GM21423 (cell line): Measurements from ENCODE around the gene SLC2A9.
"Not testable (repeated sequence)": the region's sequence is repeated elsewhere in the genome, so short reads cannot be mapped to it uniquely, and the experiment has no call there.

Source experiments
- ATAC-seq: cut with Tn5 transposase; IDR thresholded peaks from one replicate; pipeline ENCODE4 v1.9.1; 2021; ENCODE audit warnings: mild to moderate bottlenecking, moderate library complexity; ENCODE audit not compliant: unreplicated experiment

SLC2A9 gene

GRCh38 chr4:10002278-10002677, 19.0 kb downstream of the SLC2A9 start:
- ATAC-seq = no peak

GRCh38 chr4:10001757-10002156, 19.5 kb downstream of the SLC2A9 start:
- ATAC-seq = no peak

DNA sequence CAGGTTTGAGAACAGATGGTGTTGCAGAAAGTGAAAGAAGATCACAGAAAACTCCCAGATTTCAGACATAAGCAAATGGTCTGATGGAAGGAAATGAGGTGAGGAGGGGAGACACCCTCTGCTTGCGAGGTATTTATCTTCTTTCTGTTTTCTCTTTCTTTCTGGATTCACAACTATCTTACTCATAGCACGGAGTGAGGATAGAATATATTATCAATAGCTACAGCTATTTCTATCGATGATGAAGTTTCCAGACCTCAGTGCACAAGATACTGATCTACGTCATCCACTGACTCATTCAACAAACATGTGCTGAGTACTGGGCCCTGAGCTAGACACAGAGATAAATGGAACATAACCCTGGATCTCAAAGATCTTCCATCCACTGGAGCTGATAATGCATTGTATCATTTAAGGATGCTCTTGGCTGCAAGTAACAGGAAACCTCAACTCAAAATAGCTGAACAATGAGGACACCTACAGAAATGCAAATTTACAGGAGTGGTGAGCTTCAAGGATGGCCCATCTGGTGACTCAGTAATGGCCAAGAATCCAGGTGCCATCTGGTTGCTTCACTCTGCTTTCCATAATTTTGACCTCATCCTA, 21.2 kb downstream of the SLC2A9 start:
- ATAC-seq = peak; percentile 43

DNA sequence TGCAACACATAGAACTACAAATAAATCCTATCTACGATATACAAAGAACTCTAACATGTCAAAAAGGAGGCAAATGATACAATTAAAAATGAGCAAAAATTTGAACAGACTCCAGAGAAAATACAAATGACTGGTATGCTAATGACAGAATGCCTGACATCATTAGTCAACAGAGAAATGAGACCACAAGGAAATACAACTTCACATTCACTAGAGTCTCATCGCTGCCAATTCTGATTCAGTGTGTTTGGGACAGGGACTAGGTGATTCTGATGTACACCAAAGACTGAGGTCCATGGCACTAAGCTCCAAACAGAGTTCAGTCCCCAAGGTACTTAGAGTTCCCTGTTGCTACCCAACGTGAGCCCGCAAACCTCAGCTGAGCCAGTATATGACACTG, 23.4 kb downstream of the SLC2A9 start:
- ATAC-seq = no peak

DNA sequence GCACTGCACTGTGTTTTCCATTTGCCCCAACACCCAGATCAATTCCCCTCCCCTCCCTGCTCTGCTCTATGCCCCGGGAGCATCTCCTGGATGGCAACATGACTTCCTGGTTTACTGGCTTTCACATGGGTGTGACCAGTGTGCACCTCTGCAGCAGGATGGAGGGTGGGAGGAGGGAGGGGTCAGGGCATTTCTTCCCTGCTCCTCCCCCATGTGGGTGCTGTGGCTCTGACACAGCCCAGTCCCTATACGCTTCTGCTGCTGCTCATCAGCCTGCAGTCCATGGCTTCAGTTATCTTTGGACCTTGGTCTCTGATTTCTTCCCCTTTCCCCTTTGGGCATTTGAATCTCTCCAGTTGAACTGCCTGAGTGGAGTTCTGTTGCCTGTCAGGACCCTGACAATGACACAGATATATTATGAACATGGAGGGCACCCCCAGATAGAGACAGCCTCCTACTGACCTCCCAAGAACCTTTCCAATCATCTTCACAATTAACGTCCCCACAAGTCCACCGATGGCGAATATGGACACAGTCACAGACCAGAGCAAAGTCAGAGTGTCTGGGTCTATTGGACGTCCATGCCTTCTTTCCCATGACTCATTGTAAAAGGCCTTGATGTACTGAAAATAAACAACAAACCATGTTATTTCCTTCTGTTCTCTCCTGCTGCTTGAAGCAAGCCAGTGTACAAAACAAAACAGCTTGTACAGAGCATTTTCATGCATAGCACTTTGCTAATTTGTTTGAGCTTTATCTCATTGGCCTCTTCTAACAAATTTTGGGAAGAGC, 24.8 kb downstream of the SLC2A9 start:
- no peak for ATAC-seq

GRCh38 chr4:9994246-9994847, 26.9 kb downstream of the SLC2A9 start:
- peak; percentile 48 for ATAC-seq

DNA sequence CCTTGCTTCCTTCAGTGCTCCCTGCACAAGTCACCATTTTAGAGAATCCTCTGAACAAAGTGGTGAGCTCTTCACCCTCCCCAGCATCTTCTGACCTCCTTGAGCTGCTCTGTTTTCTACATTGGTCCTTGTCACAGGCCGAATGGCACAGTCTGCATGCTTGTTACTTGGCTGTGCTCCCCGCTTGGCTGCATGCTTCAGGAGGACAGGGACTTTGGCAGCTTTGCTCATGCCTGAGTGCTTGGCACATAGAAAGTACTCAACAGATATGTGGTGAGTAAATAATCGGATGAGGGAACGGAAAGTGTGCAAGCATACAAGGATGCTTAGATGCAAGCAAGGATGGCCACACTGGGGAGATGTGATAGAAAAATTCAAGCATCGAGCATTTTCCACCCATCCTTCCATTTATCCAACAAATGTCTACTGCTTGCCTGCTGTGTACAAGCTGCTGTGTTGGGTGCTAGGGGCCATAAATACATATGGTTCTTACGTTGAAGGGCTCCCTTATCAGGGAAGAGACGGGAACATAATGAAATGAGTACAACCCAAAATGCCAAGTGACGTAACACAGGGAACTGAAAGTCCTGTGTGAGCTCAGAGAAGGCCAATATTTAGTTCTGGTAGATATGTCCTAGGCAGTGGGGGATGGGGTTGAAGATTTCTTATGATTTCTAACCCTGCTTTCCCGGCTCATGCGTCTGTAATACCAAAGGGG, 31.2 kb downstream of the SLC2A9 start:
- no peak for ATAC-seq

GRCh38 chr4:9988933-9989332, 32.4 kb downstream of the SLC2A9 start:
- no peak for ATAC-seq

DNA sequence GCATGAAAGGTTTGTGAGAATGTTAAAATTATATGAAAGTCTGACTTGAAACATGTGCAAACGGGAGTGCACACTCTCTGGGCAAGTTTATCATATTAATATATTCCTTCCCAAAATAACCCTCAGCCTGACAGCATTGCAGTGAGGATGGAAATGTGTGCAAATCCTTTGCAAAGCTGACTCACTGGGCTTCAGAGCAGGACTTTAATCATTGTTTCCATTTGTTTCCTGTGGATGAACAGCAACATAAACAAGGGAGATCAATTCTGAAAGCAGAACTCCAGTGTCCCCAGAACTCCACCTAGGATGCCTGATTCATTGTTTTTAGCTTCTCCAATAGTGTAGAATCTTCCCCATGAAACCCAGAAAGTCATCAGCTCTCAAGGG, 32.9 kb downstream of the SLC2A9 start:
- no peak for ATAC-seq

GRCh38 chr4:9987749-9988362, 33.4 kb downstream of the SLC2A9 start:
- peak; percentile 49 for ATAC-seq

DNA sequence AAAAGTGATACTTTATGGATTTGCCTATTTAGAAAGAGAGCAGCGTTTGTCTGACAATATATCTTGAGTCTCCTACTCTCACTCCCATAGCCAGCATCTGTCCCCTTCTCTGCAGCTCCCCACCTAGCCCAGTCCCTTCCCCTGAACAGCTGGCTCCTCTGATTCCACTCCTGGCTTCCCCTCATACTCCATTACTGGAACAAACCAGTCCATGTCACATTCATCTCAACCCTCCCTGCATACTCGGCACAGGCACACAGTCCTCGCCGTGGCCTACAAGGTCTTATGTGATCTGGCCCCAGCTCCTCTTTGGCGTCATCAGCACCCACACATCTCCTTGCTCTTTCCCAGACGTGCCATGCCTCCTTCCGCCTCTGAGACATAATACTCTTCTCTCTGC, 36.7 kb downstream of the SLC2A9 start:
- no peak for ATAC-seq

GRCh38 chr4:9983211-9983610, 38.1 kb downstream of the SLC2A9 start:
- no peak for ATAC-seq

GRCh38 chr4:9981899-9982298, 39.4 kb downstream of the SLC2A9 start:
- not testable (repeated sequence) for ATAC-seq

DNA sequence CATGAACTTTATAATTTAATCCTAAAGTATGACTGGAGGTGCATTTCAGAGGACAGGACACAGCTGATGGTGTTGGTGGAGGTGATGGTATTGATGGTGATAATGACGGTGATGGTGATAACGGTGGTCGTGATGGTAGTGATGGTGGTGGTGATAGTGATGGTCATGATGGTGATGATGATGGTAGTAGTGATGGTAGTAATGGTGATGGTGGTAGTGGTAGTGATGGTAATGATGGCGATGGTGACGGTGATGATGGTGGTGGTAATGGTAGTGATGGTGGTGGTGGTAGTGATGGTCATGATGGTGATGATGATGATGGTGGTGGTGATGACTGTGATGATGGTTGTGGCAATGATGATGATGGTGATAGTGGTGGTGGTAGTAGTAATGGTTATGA, 40.4 kb downstream of the SLC2A9 start:
- ATAC-seq = no peak

DNA sequence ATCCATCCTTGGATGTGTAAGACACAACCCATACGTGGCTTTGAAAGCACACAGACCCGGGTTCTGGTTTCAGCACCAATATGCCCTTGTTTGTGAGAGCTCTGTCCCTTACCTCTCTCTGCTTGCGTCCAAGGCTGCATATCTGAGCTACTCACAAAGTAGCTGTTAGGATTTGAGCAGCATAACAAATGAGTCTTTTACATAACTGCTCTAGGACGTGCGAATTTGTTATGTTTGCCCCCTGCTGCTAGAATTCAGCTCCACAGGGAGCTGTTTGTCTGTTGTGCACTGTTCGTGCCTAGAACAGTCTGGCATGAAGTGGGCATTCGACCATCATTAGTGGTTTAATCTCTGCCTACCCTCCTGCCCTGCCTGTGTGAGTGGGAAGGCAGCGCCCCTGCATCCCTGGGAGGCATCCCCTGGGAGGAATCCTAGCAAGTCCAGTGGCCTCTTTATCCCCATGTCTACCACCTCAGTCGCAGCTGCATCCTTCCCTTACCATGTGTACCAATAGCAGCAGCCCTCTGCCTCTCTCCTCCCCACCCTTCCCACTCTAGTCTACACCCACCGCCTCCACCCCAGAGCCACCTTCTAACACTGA, 42.1 kb downstream of the SLC2A9 start:
- no peak for ATAC-seq

DNA sequence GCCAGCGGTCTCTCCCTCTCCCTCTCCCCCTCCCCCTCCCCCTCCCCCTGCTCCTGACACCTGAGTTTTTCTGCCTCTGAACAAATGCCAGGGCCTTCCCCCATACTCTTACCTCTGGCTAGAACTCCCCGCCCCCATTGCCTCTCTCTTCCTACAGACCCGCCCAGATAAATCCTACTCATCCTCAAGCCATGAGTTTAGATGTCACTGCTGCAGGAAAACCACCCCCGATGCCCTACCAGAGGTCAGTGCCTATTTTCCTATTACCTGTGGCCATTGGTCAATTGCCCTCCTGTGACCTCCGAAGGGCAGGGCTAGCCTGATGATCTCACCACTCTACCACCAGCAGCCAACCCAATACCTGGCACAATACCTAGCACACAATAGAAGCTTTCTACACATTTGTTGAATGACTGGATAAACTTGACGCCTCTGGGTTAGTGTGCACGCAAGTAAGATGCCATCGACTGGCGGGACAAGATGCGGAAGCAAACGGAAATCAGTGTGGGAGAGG, 43.7 kb downstream of the SLC2A9 start:
- no peak for ATAC-seq

DNA sequence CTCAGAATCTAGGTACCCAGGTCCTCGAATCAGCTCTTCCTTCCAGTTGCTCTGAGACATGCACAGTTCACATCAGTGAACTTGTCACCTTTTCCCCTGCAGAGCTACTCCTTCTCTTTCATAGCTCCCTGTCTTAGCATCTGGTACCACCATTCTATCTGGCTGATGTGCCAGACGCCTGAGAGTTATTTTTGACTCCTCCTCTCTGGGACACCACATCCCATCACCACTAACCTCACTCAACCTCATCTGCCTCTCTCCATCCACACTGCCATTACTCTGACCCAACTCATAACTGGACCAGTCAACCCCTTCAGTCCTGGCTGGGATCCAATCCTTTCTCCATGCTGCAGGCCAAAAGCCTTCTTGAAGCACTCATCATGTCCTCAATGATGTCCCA, 44.5 kb downstream of the SLC2A9 start:
- ATAC-seq = no peak

DNA sequence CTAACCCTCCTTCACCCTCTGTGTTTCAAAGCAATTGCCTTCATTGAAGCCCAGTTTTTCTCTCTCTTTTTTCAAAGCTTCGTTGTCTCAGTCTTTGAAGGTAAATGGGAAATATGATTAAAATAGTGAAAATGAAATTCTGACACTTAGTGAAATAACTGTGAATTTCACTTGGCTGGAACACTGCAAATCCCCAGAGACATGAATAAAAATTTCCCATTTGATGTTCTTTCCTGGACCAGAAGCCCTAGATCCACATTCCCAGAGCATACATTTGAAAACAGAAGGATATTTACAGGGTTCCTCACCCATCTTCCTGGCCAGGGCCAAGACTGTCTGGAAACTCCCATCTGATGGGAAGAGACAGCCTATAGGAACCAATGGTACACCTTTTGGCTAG, 45.0 kb downstream of the SLC2A9 start:
- ATAC-seq = no peak

GRCh38 chr4:9971711-9972110, 49.6 kb downstream of the SLC2A9 start:
- no peak for ATAC-seq

DNA sequence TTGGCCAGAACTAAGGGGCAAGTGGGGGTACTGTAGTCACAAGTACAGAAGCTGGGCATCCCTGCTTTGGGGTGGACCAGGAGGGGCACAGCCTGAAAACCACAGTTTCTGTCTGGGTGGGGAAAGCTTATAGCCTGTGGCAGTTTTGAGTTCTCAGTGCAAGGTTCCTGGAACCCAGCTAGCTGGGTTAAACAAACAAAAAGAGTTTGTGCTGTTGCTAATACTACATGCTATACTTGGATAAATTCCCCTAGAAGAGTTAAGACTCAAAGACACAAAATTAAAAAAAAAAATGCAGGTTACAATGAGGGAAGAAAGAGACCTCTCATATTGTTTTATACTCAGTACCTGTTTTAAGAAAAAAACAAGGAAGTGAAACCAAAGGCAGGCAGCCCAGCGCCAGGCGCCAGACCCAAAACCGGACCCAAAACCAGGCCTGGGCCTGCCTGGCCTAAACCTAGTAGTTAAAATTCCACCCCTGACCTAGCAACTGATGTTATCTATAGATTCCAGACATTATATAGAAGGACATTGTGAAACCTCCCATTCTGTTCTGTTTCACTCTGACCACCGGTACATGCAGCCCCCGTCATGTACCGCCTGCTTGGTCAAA, 50.8 kb downstream of the SLC2A9 start:
- ATAC-seq = peak; percentile 74
